ENCODE measurements around the gene BTBD2. TPM values are rescaled to one million over a fixed set of nuclear protein-coding genes. Genes with fewer than 3 reads are reported as not detected.
A peak's percentile ranks its signal among the peaks of the same experiment; 100 is the strongest.

Gene BTBD2
- total and polyA plus RNA-seq, 2 of the 13 experiments (the other 11 are each of a cell fraction or from before 2014, with no cell fraction given): 28.1 to 45.3 TPM

GRCh38 chr19:2049741-2050348 lies 34.3 kb upstream of the BTBD2 start:
- POLR2A ChIA-PET: interaction anchor here (1.9 to 2.4 kb wide), 6 partner anchors 9 to 34 kb away, joined by 6 to 26 read pairs (median 8); partner anchors contain the start of gene BTBD2
- Histone ChIP-seq H3K4me3 (replicated peaks in 1 of 3; ENCODE audit: insufficient read depth in 1 of 3, low read depth in 2 of 3, low read length in 3 of 3) (peak overlapping the region; percentile 92 to 94 (median 93)), H3K4me1 (ENCODE audit: insufficient read depth, low read length) (peaks cover 66% of the 10 kb centered on the region), H2AFZ (ENCODE audit: low read length) (no peak overlapping the region), H3K27ac (ENCODE audit: extremely low read length, insufficient read depth, low read length) (peak overlapping the region; percentile 63), H3K9me3 (ENCODE audit: low read length) (no peaks in the 10 kb centered on the region), H3K4me2 (ENCODE audit: low read depth, low read length) (peak overlapping the region; percentile 88), H3K79me2 (ENCODE audit: insufficient read depth, low read length) (peaks cover 34% of the 10 kb centered on the region), H3K36me3 (replicated peaks in 1 of 2; ENCODE audit: control insufficient read depth in 1 of 2, insufficient read depth in 2 of 2, low read length in 2 of 2) (peaks cover 6 to 18% of the 10 kb centered on the region in 2 experiments), H3K27me3 (ENCODE audit: control insufficient read depth in 1 of 2, insufficient read depth in 2 of 2, low read length in 2 of 2) (no peaks in the 10 kb centered on the region), H3K9ac (ENCODE audit: insufficient read depth, low read depth, low read length) (peak overlapping the region; percentile 86), H4K20me1 (ENCODE audit: insufficient read depth, low read length) (peaks cover 42% of the 10 kb centered on the region)
- CTCF ChIA-PET (ENCODE audit: low intra/inter-chr PET ratio, low total read pairs): no interaction called here
- BruUV-seq (replicated peaks): TSS peak; percentile 72
- WGBS (ENCODE audit: low lambda C conversion rate): 0% methylated on average over 13 of the region's 16 CpGs
- in situ Hi-C loops (cut with HindIII; ENCODE audit: extremely low pct_ligation_motif_present, low pct_unique_long_range_greater_than_20kb): no loop called here
- intact Hi-C loops (cut with micrococcal nuclease; ENCODE audit: unreplicated experiment): no loop called here
- DNase-seq (ENCODE audit: low spot score) (peak; percentile 75), ATAC-seq (peak; percentile 28), FAIRE-seq (peak; percentile 66)
- TF ChIP-seq EEA1 (CRISPR knock-in tag; IDR thresholded peaks at IDR 0.05; ENCODE audit: borderline replicate concordance) (no peak), ZBTB39 (CRISPR knock-in tag; IDR thresholded peaks at IDR 0.05) (0 out of 2 replicates have a peak, but pooled peaks have one; percentile 10), FOXK2 (IDR thresholded peaks at IDR 0.05) (no peak), SRSF4 (IDR thresholded peaks at IDR 0.05; ENCODE audit: low read depth, low read length, poor library complexity, severe bottlenecking) (no peak), ZSCAN9 (CRISPR knock-in tag; IDR thresholded peaks at IDR 0.05; ENCODE audit: borderline replicate concordance) (peak; percentile 33; the same call in 1 of the 2 replicates), ZNF777 (CRISPR knock-in tag; IDR thresholded peaks at IDR 0.05) (no peak), ZNF264 (CRISPR knock-in tag; IDR thresholded peaks at IDR 0.05) (no peak), GABPB1 (CRISPR knock-in tag; IDR thresholded peaks at IDR 0.05) (no peak; the same call in 1 of the 2 replicates), CBFB (CRISPR knock-in tag; IDR thresholded peaks at IDR 0.05) (no peak), SMC3 (IDR thresholded peaks at IDR 0.05; ENCODE audit: low read length) (no peak), SNAPC4 (CRISPR knock-in tag; IDR thresholded peaks at IDR 0.05) (no peak; the same call in 1 of the 2 replicates), ZNF430 (CRISPR knock-in tag; IDR thresholded peaks at IDR 0.05) (no peak), SSRP1 (CRISPR knock-in tag; IDR thresholded peaks at IDR 0.05) (no peak), ZNF547 (CRISPR knock-in tag; IDR thresholded peaks at IDR 0.05) (no peak)

All from HepG2 (cell line).